ENCODE results near the gene BDH1. TPM values are rescaled to one million over a fixed set of nuclear protein-coding genes. Genes with fewer than 3 reads are reported as not detected.

BDH1 gene
- total RNA-seq, 1 donor from 2014 or later, result 12.4 TPM

DNA sequence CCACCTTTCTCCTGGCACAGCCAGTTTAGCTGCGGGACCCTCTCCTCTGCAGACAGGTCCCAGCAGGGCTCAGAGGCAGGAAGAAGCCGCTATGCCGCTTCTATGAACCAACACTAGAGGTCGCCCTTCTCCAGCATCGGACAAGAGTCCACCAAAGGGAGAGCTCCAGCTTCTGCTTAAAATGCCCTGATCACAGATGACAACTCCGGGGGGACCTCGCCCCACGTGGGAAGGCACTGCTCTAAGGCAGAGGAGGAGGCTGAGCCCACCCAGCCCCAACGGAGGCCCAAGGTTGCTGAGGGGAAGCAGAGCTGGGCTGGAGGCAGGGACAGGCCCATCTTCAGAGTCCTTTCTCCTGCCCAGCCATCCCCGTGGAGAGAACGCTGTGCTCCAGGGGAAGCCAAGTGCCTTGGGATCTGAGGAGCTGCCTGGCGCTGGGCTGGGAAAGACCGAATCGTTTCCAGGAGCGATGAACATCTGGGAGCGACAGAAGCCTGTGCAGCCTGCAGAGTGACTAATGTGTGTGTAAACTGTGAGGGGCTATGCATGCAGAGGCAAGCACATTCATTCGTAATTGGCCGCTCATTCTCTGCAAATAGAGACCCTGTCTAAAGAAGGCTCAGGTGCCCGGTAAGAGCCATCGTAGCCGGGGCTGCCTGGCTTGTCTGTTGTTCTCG, 43.5 kb upstream of the BDH1 start:
- TF ChIP-seq, protein P1, sequence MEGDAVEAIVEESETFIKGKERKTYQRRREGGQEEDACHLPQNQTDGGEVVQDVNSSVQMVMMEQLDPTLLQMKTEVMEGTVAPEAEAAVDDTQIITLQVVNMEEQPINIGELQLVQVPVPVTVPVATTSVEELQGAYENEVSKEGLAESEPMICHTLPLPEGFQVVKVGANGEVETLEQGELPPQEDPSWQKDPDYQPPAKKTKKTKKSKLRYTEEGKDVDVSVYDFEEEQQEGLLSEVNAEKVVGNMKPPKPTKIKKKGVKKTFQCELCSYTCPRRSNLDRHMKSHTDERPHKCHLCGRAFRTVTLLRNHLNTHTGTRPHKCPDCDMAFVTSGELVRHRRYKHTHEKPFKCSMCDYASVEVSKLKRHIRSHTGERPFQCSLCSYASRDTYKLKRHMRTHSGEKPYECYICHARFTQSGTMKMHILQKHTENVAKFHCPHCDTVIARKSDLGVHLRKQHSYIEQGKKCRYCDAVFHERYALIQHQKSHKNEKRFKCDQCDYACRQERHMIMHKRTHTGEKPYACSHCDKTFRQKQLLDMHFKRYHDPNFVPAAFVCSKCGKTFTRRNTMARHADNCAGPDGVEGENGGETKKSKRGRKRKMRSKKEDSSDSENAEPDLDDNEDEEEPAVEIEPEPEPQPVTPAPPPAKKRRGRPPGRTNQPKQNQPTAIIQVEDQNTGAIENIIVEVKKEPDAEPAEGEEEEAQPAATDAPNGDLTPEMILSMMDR (IDR thresholded peaks at IDR 0.05), result peak; percentile 92
- Histone ChIP-seq H3K27me3 (ENCODE audit: low read depth) (no peaks in the 10 kb centered on the region), H3K27ac (no peak overlapping the region), H3K36me3 (peaks cover 18% of the 10 kb centered on the region), H3K4me3 (no peak overlapping the region), H3K9me3 (no peaks in the 10 kb centered on the region), H3K4me1 (peaks cover 4% of the 10 kb centered on the region)
- intact Hi-C loops (cut with DNase I), result no loop called here
- DNase-seq (peak; percentile 58), ATAC-seq (peak; percentile 93)

GRCh38 chr3:197598404-197598980, 42.7 kb upstream of the BDH1 start:
- TF ChIP-seq, protein P1 (IDR thresholded peaks at IDR 0.05), result no peak
- no peak for ATAC-seq
- Histone ChIP-seq H3K4me1 (peaks cover 4% of the 10 kb centered on the region), H3K9me3 (no peaks in the 10 kb centered on the region), H3K27me3 (ENCODE audit: low read depth) (no peaks in the 10 kb centered on the region), H3K27ac (no peak overlapping the region), H3K4me3 (no peak overlapping the region), H3K36me3 (peaks cover 11% of the 10 kb centered on the region)
- no peak for DNase-seq
- intact Hi-C loops (cut with DNase I), result no loop called here

- intact Hi-C loops (cut with DNase I), result no loop called here
Observed at GRCh38 chr3:197597335-197597734, 41.6 kb upstream of the BDH1 start.

DNA sequence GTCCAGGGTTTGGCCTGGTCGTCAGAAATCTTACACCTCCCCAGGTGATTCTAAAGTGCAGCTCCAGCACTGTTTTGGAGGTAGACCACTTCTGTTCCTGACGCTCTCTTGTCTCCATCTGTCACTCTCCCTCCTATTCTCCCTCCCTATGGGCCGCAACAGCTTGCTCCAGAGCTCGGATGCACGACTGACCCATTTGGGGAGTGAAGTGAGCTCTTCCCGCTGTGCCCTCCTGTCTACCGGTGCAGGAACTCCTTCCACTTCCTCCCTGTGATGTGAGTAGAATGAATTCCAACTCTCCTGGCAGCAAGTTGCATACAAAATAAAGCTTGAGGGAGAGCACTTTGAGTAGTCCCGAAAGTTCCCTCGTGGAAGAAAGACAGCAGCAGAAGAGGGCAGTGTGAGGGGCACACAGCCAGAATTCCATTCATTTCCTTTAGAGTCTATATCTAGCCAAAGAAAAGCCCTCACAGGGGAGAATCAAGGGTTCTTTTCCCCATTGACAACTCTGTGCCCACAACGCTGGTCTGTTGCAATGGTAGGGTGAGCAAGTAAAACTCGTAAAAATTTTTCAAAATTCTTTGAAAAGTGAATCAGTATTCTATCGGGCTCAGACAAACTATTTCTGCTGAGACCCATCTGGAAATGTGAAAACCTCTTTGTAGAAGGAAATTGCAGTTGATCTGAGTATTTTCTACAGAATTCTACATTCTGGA, 39.9 kb upstream of the BDH1 start:
- DNase-seq (no peak), ATAC-seq (no peak)
- TF ChIP-seq, protein P1 (IDR thresholded peaks at IDR 0.05), result no peak
- intact Hi-C loops (cut with DNase I), result no loop called here
- H3K9me3 ChIP-seq, result no peaks in the 10 kb centered on the region
- peaks cover 3% of the 10 kb centered on the region for H3K36me3 ChIP-seq
- H3K4me1 ChIP-seq, result peaks cover 4% of the 10 kb centered on the region
- no peak overlapping the region for H3K27ac ChIP-seq
- no peaks in the 10 kb centered on the region for H3K27me3 ChIP-seq (ENCODE audit: low read depth)
- no peak overlapping the region for H3K4me3 ChIP-seq

More at GRCh38 chr3:197597335-197597734, 41.6 kb upstream of the BDH1 start:
- ATAC-seq (no peak), DNase-seq (no peak)
- Histone ChIP-seq H3K9me3 (no peaks in the 10 kb centered on the region), H3K4me3 (no peak overlapping the region), H3K27ac (no peak overlapping the region), H3K4me1 (peaks cover 4% of the 10 kb centered on the region), H3K27me3 (ENCODE audit: low read depth) (no peaks in the 10 kb centered on the region), H3K36me3 (peaks cover 7% of the 10 kb centered on the region)
- TF ChIP-seq, protein P1 (IDR thresholded peaks at IDR 0.05), result no peak

DNA sequence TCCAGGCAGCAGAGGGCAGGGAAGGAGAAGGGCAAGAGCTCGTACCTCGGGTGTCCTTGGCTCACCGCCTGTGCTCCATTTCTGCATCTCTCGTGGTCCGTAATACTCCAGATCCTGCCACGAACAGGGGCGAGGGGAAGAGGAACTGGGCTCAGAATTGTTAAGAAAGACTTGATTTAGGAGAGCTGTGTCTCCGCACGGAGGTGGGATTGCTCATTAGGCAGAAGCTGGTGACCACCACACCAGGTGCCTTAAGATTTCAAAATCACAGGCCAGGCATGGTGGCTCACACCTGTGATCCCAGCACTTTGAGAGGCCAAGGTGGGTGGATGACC, 37.2 kb upstream of the BDH1 start:
- DNase-seq (no peak), ATAC-seq (peak in 1 of 2 donors; percentile 26)
- no peak overlapping the region for H3K4me3 ChIP-seq
- TF ChIP-seq, protein P1 (IDR thresholded peaks at IDR 0.05), result no peak
- no peaks in the 10 kb centered on the region for H3K4me1 ChIP-seq
- no peaks in the 10 kb centered on the region for H3K9me3 ChIP-seq
- H3K36me3 ChIP-seq, result no peaks in the 10 kb centered on the region
- no peak overlapping the region for H3K27ac ChIP-seq
- intact Hi-C loops (cut with DNase I), result no loop called here
- H3K27me3 ChIP-seq (ENCODE audit: low read depth), result no peaks in the 10 kb centered on the region
